Measurements from ENCODE around the gene EML1. TPM values are rescaled to one million over a fixed set of nuclear protein-coding genes. Genes with fewer than 3 reads are reported as not detected.
A peak's percentile ranks its signal among the peaks of the same experiment; 100 is the strongest.

The EML1 gene
- total and polyA plus RNA-seq, 5 experiments from 2014 or later = not detected

DNA sequence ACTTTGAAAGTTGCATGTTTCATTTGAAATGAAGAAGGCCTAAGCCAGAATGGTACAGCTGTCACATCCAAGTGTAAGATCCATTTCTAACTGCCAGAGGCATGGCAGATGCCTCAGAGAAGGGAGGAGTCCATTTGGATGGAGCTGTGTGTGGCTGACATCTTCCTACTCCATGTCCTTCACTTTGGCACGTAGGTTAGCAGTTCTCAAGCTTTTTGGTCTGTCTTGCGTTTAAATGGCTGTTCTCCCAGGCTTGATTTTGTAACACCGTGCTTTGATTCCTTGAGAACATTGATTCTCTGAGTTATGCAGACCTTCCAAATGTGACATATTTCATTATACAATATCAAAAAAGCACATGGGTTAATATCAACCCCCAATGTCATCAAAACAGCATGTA, 23.4 kb downstream of the EML1 start:
- H3K27ac Mint-ChIP-seq = no peak overlapping the region
- H3K9me3 Mint-ChIP-seq = no peaks in the 10 kb centered on the region
- DNase-seq = no peak
- ATAC-seq = no peak
- no peaks in the 10 kb centered on the region for H3K36me3 Mint-ChIP-seq
- H3K4me1 Mint-ChIP-seq = peaks cover 4 to 13% (median 7%) of the 10 kb centered on the region in 4 donors
- peaks cover 7 to 37% (median 29%) of the 10 kb centered on the region in 5 donors for H3K27me3 Mint-ChIP-seq
- H3K4me3 Mint-ChIP-seq = no peak overlapping the region
- POLR2A ChIA-PET = no interaction called here

DNA sequence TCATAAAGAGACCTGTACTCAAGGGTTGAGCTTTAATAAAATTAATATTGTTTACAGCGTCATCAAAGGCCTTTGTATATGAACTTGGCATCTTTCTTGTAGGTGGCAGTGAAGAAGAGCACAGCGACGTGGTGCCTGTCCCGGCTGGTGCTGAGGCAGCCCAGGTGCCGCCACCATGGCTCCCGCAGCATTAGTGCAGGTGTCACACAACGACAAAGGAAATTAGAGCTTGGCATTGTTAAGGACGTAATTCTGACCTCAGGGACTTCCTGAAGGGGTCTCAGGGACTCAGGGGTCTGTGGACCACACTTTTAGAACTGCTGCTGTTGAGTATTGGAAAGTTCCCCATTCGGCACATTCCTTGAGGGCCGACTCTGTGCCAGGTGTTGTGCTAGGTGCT, 24.1 kb downstream of the EML1 start:
- DNase-seq = no peak
- no peak overlapping the region for H3K27ac Mint-ChIP-seq
- POLR2A ChIA-PET = interaction anchor here (0.6 kb wide), 1 partner anchor 1072 kb away, joined by 3 read pairs; no protein-coding TSS in a partner anchor
- no peak overlapping the region for H3K4me3 Mint-ChIP-seq
- no peak for ATAC-seq
- H3K36me3 Mint-ChIP-seq = no peaks in the 10 kb centered on the region
- H3K4me1 Mint-ChIP-seq = peaks cover 11 to 20% (median 13%) of the 10 kb centered on the region in 4 donors
- H3K27me3 Mint-ChIP-seq = peaks cover 6 to 36% (median 33%) of the 10 kb centered on the region in 5 donors
- no peaks in the 10 kb centered on the region for H3K9me3 Mint-ChIP-seq

DNA sequence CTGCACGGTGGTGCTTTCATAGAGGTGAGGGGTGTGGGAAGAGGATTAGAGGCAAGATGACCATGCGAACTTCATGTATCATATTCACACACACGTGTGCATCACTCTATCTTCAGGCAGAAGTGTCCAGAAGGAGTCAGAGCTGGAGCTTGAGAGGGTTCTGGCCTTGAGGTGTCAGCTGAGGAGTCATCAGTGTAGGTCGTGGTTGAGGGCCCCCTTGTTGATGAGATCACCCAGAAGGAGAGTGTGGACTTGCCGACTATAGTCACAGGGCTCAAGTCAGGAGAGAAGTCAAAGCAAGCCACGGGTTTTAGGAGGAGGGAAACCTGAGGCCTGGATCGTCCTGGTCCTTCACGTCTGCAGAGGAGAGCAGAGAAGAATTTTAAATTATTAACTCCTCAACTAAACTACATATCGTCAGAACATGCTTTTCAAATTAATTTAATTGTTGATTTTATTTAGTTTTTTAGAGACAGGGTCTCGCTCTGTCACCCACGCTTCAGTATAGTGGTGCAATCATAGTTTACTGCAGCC, 25.4 kb downstream of the EML1 start:
- H3K4me3 Mint-ChIP-seq = no peak overlapping the region
- H3K27me3 Mint-ChIP-seq = peaks cover 8 to 48% (median 31%) of the 10 kb centered on the region in 5 donors
- DNase-seq = no peak
- H3K4me1 Mint-ChIP-seq = peaks cover 16 to 25% (median 21%) of the 10 kb centered on the region in 4 donors
- no peaks in the 10 kb centered on the region for H3K9me3 Mint-ChIP-seq
- no peak for ATAC-seq
- H3K36me3 Mint-ChIP-seq = no peaks in the 10 kb centered on the region
- POLR2A ChIA-PET = no interaction called here
- H3K27ac Mint-ChIP-seq = peak overlapping the region in 1 of 10 donors; percentile 2

DNA sequence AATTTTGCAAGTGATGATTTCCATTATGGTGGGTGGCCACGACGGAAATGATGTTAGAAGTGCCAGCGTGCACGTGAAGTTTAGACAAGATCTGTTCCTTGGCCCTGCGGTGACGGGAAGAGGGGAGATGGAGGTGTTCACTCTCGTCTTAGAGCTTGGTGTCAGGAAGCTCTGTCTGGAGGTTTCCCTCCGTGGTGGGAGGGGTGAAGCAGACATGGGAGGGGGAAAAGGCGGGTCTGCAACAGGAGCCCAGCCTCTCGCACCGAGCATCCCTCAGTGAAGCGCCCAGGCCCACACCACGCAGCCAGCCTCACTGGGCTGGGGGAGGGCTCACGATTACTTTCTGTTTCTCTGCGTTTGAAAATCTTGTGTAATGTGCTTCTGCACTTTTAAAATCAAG, 26.3 kb downstream of the EML1 start:
- Mint-ChIP-seq H3K4me3 (peak overlapping the region in 5 of 10 donors; percentile 2 to 50 (median 39)), H3K27ac (peak overlapping the region in 1 of 10 donors; percentile 10), H3K9me3 (no peaks in the 10 kb centered on the region), H3K27me3 (peaks cover 8 to 56% (median 27%) of the 10 kb centered on the region in 5 donors), H3K4me1 (peaks cover 16 to 25% (median 21%) of the 10 kb centered on the region in 4 donors), H3K36me3 (no peaks in the 10 kb centered on the region)
- DNase-seq = no peak
- ATAC-seq = peak; percentile 37 to 59
- POLR2A ChIA-PET = no interaction called here

DNA sequence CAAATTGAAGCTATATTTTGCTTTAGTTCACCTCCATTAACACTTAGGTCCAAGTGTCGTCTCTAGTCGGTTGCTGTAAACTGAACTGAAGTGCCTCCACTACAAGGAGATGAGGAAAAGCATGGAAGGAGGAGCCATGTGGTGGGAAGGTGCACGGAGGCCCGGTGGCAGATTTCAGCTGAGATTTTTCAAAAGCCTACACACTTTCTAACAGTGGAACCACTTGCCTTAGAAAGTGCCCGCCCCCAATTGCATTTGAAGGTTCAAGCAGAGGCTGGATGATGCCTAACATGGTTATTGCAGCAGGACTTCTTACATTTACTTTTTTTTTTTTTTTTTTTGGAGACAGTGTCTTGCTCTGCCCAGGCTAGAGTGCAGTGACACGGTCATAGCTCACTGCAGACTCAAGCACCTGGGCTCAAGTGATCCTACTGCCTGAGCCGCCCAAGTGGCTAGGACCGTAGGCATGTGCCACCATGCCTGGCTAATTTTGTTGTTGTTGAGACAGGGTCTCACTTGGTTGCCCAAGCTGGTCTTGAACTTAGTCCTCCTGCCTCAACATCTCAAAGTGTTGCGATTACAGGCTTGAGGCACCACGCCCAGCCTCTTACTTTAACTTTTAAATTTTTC, 27.6 kb downstream of the EML1 start:
- peaks cover 0 to 1% (median 0%) of the 10 kb centered on the region in 9 donors for H3K9me3 Mint-ChIP-seq
- DNase-seq (no peak), ATAC-seq (no peak)
- H3K27ac Mint-ChIP-seq = no peak overlapping the region
- H3K27me3 Mint-ChIP-seq = peaks cover 12 to 50% (median 31%) of the 10 kb centered on the region in 5 donors
- POLR2A ChIA-PET = interaction anchor here (0.7 kb wide), 1 partner anchor 353 kb away, joined by 3 read pairs; no protein-coding TSS in a partner anchor
- H3K36me3 Mint-ChIP-seq = no peaks in the 10 kb centered on the region
- no peak overlapping the region for H3K4me3 Mint-ChIP-seq
- H3K4me1 Mint-ChIP-seq = peaks cover 16 to 25% (median 21%) of the 10 kb centered on the region in 4 donors

DNA sequence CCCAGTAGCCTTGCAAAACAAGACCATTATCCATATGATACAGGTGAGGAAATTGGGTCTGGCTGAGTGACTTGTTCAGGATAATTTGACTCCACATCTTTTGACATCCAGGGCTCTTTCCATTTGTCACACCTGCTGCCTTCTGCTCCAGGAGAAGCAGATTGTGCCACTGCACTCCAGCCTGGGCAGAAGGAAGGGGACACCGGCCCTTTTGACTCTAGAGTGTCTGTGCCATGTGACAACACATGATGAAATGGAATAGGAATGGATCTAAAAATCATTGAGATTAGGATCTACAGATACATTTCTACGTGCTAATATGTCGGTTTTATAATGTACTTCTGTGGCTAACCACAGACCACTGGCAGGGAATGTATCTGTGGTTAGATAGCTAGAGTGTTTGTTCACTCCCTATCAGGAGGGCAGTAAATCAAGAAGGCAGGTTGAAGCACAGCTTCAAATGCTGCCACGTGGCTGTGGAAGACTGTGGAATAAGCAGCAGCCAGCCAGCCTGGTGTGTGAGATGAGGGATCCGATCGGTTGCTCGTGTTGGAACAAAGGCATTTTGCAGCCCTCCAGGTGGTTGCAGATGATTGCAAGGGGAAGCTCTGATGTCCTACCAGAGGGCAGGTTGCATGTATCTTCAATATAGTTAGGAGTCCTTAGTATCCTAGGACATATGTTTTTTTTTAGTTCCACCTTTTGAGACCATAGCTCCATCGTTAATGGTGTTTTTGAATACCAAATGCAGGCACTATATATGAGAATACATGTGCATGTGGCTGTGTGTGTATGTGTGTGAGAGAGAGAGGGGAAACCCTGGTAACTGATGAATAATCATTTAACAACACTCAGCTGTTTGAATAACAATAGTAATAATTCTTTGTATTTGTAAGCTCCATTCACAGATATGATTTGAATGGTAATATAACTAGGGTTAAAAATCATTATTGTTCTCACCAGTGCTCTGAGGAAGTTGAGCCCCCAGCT, 28.6 kb downstream of the EML1 start:
- Mint-ChIP-seq H3K4me3 (peak overlapping the region in 4 of 10 donors; percentile 1 to 22 (median 14)), H3K27ac (peak overlapping the region in 2 of 10 donors; percentile 3 to 27), H3K36me3 (no peaks in the 10 kb centered on the region), H3K4me1 (peaks cover 16 to 25% (median 21%) of the 10 kb centered on the region in 4 donors), H3K27me3 (peaks cover 12 to 55% (median 31%) of the 10 kb centered on the region in 5 donors), H3K9me3 (peaks cover 0 to 1% (median 0%) of the 10 kb centered on the region in 9 donors)
- DNase-seq (peak in 1 of 10 donors; percentile 6), ATAC-seq (peak; percentile 30 to 53)
- POLR2A ChIA-PET = interaction anchor here (0.7 kb wide), 1 partner anchor 352 kb away, joined by 3 read pairs; no protein-coding TSS in a partner anchor

DNA sequence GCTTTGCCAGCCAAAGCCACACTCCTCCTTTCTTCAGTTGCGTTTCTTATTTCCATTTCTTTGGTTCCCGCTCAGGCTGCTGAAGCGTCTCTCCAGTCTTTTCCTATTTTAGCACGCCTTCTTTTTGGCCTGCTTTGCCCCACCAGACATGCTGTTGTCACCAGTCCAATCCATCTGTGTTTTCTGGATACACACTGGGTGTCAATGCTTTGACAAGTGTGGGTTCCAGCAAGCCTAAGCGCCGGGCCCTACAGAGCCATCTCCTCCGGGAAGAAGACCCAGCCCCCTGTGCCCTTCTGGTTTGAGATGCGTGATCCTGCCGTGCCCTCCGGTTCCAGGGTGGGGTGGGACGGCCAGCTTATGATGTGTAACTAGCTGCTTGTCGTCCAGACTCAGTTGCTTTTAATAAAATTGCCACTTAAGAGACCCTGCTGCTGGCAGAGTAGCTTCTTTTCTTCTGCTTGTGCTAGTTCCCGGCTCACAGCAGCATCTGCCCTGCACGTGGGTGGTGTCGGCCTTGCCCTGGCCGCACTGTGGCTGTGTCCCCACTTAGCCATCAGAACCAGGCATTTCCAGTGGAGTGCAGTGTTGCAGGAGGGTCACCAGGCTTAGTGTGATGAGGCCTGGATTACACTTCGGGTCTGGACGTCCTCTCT, 29.7 kb downstream of the EML1 start:
- no peaks in the 10 kb centered on the region for H3K36me3 Mint-ChIP-seq
- ATAC-seq = no peak
- no peak for DNase-seq
- peaks cover 0 to 1% (median 0%) of the 10 kb centered on the region in 9 donors for H3K9me3 Mint-ChIP-seq
- H3K4me1 Mint-ChIP-seq = peaks cover 15 to 25% (median 21%) of the 10 kb centered on the region in 4 donors
- peak overlapping the region in 1 of 10 donors; percentile 5 for H3K4me3 Mint-ChIP-seq
- POLR2A ChIA-PET = no interaction called here
- no peak overlapping the region for H3K27ac Mint-ChIP-seq
- peaks cover 12 to 47% (median 24%) of the 10 kb centered on the region in 5 donors for H3K27me3 Mint-ChIP-seq

DNA sequence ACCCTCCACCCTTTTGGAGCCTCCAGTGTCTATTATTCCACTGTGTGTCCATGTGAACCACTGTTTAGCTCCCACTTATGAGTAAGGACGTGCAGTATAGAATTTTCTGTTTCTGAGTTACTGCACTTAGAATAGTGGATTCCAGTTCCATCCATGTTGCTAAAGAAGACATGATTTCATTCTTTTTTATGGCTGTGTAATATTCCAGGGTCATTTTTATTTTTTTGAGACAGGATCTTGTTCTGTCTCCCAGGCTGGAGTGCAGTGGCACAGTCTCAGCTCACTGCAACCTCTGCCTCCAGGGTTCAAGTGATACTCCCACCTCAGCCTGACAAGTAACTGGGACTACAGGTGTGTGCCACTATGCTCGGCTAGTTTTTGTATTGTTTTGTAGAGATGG, 31.6 kb downstream of the EML1 start:
- H3K36me3 Mint-ChIP-seq = no peaks in the 10 kb centered on the region
- H3K27ac Mint-ChIP-seq = no peak overlapping the region
- peaks cover 0 to 1% (median 0%) of the 10 kb centered on the region in 9 donors for H3K9me3 Mint-ChIP-seq
- peaks cover 10 to 48% (median 17%) of the 10 kb centered on the region in 5 donors for H3K27me3 Mint-ChIP-seq
- ATAC-seq = no peak
- DNase-seq = no peak
- H3K4me3 Mint-ChIP-seq = no peak overlapping the region
- peaks cover 13 to 21% (median 19%) of the 10 kb centered on the region in 4 donors for H3K4me1 Mint-ChIP-seq
- POLR2A ChIA-PET = no interaction called here

DNA sequence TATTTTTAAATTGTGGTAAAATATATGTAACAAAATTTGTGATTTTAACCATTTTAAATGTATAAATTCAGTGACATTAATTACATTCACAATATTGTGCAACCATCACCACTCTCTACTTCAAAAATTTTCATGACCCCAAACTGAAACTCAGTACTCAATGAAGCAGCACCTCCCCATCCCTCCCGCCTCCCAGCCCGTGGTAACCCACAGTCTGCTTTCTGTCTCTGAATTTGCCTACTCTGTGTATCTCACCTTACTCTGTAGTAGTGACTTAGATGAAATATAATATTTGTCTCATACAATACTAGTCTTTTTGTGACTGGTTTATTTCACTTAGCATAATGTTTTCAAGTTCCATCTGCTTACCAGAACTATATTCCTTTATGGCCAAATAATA, 36.2 kb downstream of the EML1 start:
- Mint-ChIP-seq H3K36me3 (peaks cover 0 to 3% (median 0%) of the 10 kb centered on the region in 3 donors), H3K27me3 (peaks cover 11 to 61% (median 13%) of the 10 kb centered on the region in 5 donors), H3K9me3 (peaks cover 0 to 1% (median 0%) of the 10 kb centered on the region in 9 donors), H3K27ac (no peak overlapping the region), H3K4me3 (no peak overlapping the region), H3K4me1 (no peaks in the 10 kb centered on the region)
- ATAC-seq (no peak), DNase-seq (no peak)
- POLR2A ChIA-PET = no interaction called here

DNA sequence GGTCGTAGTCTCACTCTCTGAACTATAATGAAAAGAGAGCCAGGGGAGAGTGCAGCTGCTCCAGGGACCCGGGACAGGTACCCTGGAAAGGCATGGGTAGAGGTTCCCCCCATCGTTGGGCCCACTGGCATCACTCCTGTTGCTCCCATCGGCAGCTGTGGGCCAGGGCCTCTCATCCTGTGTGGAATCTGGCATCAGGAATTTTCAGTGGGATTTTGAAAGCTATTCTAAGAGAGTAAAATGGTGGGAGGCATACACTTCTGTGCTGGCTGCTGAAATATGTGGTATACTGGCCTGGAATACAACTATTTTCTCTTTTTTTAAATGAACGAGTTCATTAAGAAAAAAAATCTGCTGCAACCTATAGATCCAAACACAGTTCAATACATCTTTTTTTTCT, 38.1 kb downstream of the EML1 start:
- ATAC-seq (no peak), DNase-seq (no peak)
- Mint-ChIP-seq H3K27me3 (peaks cover 15 to 78% (median 18%) of the 10 kb centered on the region in 5 donors), H3K4me1 (no peaks in the 10 kb centered on the region), H3K27ac (no peak overlapping the region), H3K9me3 (no peaks in the 10 kb centered on the region), H3K4me3 (no peak overlapping the region), H3K36me3 (peaks cover 0 to 3% (median 0%) of the 10 kb centered on the region in 3 donors)
- POLR2A ChIA-PET = no interaction called here

DNA sequence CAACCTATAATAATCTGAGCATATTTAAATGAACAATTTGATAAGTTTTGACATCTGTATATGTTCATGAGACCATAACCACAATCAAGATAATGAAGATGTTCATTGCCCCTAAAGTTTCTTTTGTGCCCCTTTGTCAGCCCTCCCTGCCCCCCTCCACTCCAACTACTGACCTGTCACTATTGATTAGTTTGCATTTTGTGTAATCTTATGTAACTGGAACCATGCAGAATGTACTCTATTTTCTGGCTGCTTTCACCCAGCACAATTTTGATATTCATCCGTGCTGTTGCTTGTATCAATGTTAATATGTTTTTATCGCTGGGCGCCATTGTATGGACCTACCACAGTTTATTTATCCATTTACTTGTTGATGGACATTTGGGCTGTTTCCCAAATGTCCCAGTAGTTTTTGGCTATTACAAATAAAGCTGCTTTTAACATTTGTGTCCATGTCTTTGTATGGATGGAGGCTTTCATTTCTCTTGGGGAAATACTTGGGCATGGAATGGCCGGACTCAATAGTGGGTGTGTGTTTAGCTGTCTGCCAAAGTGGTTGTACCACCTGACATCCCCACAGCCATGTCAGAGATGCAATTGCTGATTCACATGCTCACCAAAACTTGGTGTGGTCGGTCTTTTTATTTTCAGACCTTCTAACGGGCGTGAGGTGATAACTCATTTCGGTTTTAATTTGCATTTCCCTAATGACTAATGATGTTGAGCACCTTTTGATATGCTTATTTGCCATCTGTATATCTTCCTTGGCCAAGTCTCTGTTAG, 38.9 kb downstream of the EML1 start:
- H3K27ac Mint-ChIP-seq = no peak overlapping the region
- H3K9me3 Mint-ChIP-seq = no peaks in the 10 kb centered on the region
- H3K36me3 Mint-ChIP-seq = peaks cover 0 to 3% (median 2%) of the 10 kb centered on the region in 3 donors
- no peaks in the 10 kb centered on the region for H3K4me1 Mint-ChIP-seq
- ATAC-seq (no peak), DNase-seq (no peak)
- peaks cover 16 to 78% (median 24%) of the 10 kb centered on the region in 5 donors for H3K27me3 Mint-ChIP-seq
- no peak overlapping the region for H3K4me3 Mint-ChIP-seq
- POLR2A ChIA-PET = no interaction called here

All from naive thymus-derived CD8-positive, alpha-beta T cell (primary cell).